Heart left ventricle (tissue), 16 donors: ENCODE results near the gene HMG20B. TPM values are rescaled to one million over a fixed set of nuclear protein-coding genes. Genes with fewer than 3 reads are reported as not detected.

Experiments used
- ATAC-seq, 4 donors: fragments of 200-7000 bp; cut with Tn5 transposase; one replicate each; pipeline ENCODE4 v1.9.1; 2020 to 2022; ENCODE audit warnings: moderate library complexity in 4 of 4, mild to moderate bottlenecking in 3 of 4, moderate number of reproducible peaks in 1 of 4
- DNase-seq, 5 donors: peaks; one replicate each; pipeline ENCODE4 v3.0.0-alpha.2; 2020
- H3K27ac ChIP-seq, 12 donors: fragments of 200-600 bp; sonication (generic) in 4 of 12; one replicate each; pipeline versions ENCODE4 v1.5.0 to v1.8.0; 2016 to 2022; ENCODE audit warnings: mild to moderate bottlenecking in 2 of 12
- H3K27me3 ChIP-seq, 9 donors: fragments of 200-600 bp; sonication (generic) in 2 of 9; one replicate each; pipeline versions ENCODE4 v1.5.1 to v1.8.0; 2016 to 2022; ENCODE audit warnings: mild to moderate bottlenecking in 3 of 9
- H3K36me3 ChIP-seq, 9 donors: fragments of 200-600 bp; sonication (generic) in 2 of 9; one replicate each; pipeline versions ENCODE4 v1.5.0 to v1.8.0; 2018 to 2022; ENCODE audit warnings: mild to moderate bottlenecking in 2 of 9
- H3K4me1 ChIP-seq, 12 donors: fragments of 200-600 bp; sonication (generic) in 4 of 12; one replicate each; pipeline versions ENCODE4 v1.5.0 to v1.8.0; 2016 to 2022; ENCODE audit warnings: mild to moderate bottlenecking in 3 of 12
- H3K4me3 ChIP-seq, 12 donors: fragments of 200-600 bp; sonication (generic) in 4 of 12; one replicate each; pipeline versions ENCODE4 v1.5.0 to v1.8.0; 2017 to 2022; ENCODE audit warnings: mild to moderate bottlenecking in 9 of 12, moderate library complexity in 4 of 12
- H3K9me3 ChIP-seq, 12 donors: fragments of 200-600 bp; sonication (generic) in 4 of 12; one replicate each; pipeline versions ENCODE4 v1.5.0 to v1.8.0; 2016 to 2022; ENCODE audit warnings: mild to moderate bottlenecking in 1 of 12
- POLR2A ChIP-seq, 2 donors: fragments of 450-650 bp; IDR thresholded peaks; one replicate each; pipeline ENCODE4 v1.6.1; 2017; ENCODE audit warnings: antibody characterized with exemption in 2 of 2, mild to moderate bottlenecking in 2 of 2, moderate library complexity in 2 of 2
- WGBS, 4 donors: extraction: QIAGEN DNeasy Blood & Tissue Kit in 2 of 4; methylation state at CpG; one replicate each; pipeline versions ENCODE4 v1.1.5 to v1.1.7; 2013 to 2018; 5-methylcytosine and 5-hydroxymethylcytosine counted together
- intact Hi-C, 10 donors: fragments of 100-400 bp; cut with DNase I; formaldehyde crosslinking; loops; one replicate each; pipeline versions ENCODE4 v1.11.1 to v1.14.2; 2022
- polyA plus RNA-seq, 2 donors: library from polyadenylated mRNA; stranded (reverse); fragments of 200-250 nt; gene quantifications; one replicate each; pipeline ENCODE4 v1.2.3, GENCODE V29; 2013
- total RNA-seq, 9 donors: library from RNA; depleted of rRNA in 2 of 9; stranded (reverse); fragments of >200 nt in 2 of 9; fragmentation: NEBNext Ultra II Directional in 3 of 9; extraction: Animal tissue kit (Norgen Biotek cat#: 25700) in 3 of 9; gene quantifications; one replicate each; pipeline versions ENCODE4 v1.1.0 to v1.2.4, GENCODE V29; 2016 to 2023
- TF ChIP-seq, protein P1 (sequence below), 12 donors: fragments of 200-600 bp; sonication (generic) in 4 of 12; IDR thresholded peaks; one replicate each; pipeline versions ENCODE4 v1.5.0 to v1.8.0; 2018 to 2022; ENCODE audit warnings: antibody characterized with exemption in 12 of 12, mild to moderate bottlenecking in 5 of 12
- donor health status: ischemic (EF 13 %, LVEDD 7.1; RV severe dilation, severe dysfunction).
- donor health status: healthy with polysubstance abuse.
- donor health status: DM: no; HTN: yes; CAD: no.
- donor health status: DM: no; HTN: no; CAD: no.
- donor health status: ischemic (EF 25% LVEDD 6.9; RV normal size, moderate dysfunction).
- donor health status: ischemic (EF 25% LVEDD 5.7; RV mildly dilated, moderate dysfunction).
- donor health status: healthy.
- donor health status: DM: yes; HTN: yes; CAD: no.
- donor health status: ischemic (EF 35%, LVEDD 5.7; RV mildly dilated, moderate dysfunction).
- donor health status: nonischemic (EF 11% LVEDD 7.7; RV severe dilation, severe dysfunction).
- donor health status: DM: yes; HTN: yes; CAD: no.
- donor health status: PGD.
- donor health status: ischemic (EF 29% LVEDD 5.4; RV normal size, mild dysfunction).
- donor health status: nonischemic (EF 23%, LVEDD 6.1; RV moderate dilation, normal function).

The HMG20B gene
- total and polyA plus RNA-seq, 11 donors: 24.8 to 68.6 (median 42.1) TPM

DNA sequence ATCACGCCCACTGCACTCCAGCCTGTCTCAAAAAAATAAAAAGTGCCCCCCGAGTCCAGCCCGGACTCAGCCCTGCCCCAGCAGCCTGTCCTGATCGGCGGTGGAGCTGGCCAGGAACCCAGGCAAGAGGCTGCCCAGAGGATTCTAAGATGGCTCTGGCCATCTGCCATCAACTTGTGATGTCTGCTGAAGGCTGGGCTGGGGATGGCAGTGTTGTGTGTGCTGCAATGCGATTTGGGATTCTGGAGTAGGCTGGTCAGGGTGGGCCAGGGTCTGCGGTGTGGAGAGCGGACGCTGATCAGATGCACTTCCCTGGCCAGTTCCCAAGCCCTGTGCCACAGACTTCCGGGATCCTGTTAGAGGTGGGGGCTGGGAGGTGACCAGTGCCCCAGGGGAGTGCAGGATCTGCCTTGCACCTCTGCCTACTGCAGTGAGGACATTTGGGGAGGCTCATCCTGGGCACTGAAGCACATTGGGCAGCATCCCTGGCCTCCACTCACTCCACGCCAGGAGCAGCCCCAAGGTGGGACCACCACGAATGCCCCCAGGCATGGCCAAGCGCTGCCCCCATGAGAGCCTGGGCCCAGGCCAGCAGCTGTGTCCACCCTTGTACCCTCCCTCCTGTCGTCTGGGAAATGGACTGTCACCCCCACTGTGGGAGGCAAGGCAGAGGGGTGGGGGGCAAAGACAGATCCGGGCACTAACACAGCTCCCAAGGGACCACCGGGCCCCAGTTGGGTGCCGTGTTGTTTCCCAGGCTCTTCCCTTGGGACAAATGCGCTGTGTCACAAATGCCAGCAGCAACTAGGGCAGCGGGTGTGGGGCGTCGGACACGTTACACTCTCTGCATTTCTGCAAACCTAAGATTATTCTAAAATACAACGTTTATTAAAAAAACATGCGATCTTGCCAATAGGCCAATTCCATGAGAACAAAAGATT is 37.3 kb downstream of the HMG20B start:
- no peaks in the 10 kb centered on the region for H3K9me3 ChIP-seq
- DNase-seq (peak in 2 of 5 donors; percentile 14 to 33), ATAC-seq (no peak)
- H3K36me3 ChIP-seq: peaks cover 0 to 36% (median 18%) of the 10 kb centered on the region in 9 donors
- peaks cover 5 to 51% (median 37%) of the 10 kb centered on the region in 12 donors for H3K4me1 ChIP-seq
- H3K27me3 ChIP-seq: peaks cover 0 to 11% (median 0%) of the 10 kb centered on the region in 9 donors
- TF ChIP-seq, protein P1, sequence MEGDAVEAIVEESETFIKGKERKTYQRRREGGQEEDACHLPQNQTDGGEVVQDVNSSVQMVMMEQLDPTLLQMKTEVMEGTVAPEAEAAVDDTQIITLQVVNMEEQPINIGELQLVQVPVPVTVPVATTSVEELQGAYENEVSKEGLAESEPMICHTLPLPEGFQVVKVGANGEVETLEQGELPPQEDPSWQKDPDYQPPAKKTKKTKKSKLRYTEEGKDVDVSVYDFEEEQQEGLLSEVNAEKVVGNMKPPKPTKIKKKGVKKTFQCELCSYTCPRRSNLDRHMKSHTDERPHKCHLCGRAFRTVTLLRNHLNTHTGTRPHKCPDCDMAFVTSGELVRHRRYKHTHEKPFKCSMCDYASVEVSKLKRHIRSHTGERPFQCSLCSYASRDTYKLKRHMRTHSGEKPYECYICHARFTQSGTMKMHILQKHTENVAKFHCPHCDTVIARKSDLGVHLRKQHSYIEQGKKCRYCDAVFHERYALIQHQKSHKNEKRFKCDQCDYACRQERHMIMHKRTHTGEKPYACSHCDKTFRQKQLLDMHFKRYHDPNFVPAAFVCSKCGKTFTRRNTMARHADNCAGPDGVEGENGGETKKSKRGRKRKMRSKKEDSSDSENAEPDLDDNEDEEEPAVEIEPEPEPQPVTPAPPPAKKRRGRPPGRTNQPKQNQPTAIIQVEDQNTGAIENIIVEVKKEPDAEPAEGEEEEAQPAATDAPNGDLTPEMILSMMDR (IDR thresholded peaks at IDR 0.05): no peak
- TF ChIP-seq POLR2A (IDR thresholded peaks at IDR 0.05): no peak
- H3K4me3 ChIP-seq: no peak overlapping the region
- intact Hi-C loops: loop anchor here in 2 of 10 donors (10.0 kb wide), 2 partner anchors 55 to 305 kb away; partner anchors contain the start of gene MFSD12 (in 1 of the 2)
- 62 to 75% (median 67%) methylated on average over 18 to 24 of the region's 24 CpGs for WGBS, 4 donors
- peak overlapping the region; percentile 36 to 97 (median 87) for H3K27ac ChIP-seq

DNA sequence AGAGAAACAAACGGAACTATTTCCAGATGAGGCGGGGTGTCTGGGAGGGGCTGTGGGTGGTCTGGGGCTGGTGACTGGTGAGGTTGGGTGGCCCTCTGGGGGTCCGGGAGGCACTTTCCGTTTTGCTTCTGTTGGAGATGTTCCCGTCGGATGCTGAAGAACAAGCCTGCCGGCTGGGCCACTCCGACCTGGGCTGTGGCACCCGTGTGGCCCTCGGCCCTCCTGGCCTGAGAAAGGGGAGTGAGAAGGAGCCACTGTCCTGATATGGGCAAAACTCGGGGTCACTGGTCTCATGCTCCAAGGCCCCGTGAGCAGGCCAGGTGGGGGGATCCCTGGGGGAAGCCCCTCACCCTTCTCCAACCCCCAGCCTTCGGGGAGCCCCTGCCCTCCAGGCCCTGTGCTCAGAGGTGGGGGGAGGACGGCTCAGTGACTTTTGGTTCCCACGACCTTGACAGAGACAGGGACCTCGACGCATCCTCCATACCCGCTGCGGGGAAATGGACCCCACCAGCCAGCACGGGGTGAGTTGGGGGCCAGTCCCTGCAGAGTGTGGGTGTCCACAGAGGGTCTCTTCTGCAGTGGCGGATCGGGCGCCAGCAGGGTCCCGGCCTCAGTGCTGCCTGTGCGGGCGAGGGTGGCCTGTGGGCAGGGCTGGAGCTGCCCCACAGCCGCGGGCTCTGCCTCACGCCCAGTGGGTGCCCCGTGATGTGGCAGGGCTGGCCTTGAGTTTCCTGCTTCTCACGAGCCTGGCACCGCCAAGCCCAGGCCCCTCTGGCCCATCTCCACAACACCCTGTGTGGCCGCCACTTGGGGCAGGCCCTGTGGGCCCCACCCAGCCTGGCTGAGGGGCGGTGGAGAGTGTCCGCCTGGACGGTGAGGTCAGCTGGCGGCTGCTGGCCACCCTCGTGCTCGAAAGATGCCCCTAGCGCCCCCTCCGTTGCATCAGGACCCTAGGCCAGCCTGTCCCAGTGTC is 38.3 kb downstream of the HMG20B start:
- ATAC-seq: no peak

DNA sequence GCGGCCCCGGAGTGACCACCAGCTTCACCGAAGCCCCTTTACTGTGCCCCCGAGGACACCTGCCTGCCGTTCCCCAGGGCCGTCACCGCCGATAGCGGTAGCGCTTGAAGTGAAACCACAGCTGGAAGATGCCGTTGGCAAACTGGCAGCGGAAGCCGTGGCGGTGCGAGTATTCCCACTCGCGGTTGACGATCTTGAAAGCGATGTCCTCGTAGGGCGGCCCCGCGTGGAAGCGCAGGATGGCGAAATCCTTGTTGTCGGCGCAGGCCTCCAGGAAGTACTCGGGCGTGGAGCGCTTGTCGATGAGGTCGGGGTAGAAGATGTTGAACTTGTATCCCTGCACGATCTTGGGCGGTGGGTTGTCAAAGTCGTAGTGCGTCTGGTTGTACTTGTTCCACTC is 39.1 kb downstream of the HMG20B start:
- DNase-seq: peak in 1 of 5 donors; percentile 57
- no peak for ATAC-seq
- Histone ChIP-seq H3K27me3 (peaks cover 0 to 4% (median 0%) of the 10 kb centered on the region in 9 donors), H3K36me3 (peaks cover 0 to 48% (median 24%) of the 10 kb centered on the region in 9 donors), H3K27ac (no peak overlapping the region), H3K9me3 (no peaks in the 10 kb centered on the region), H3K4me3 (no peak overlapping the region), H3K4me1 (peaks cover 5 to 37% (median 25%) of the 10 kb centered on the region in 12 donors)
- WGBS, 4 donors: 92 to 97% (median 96%) methylated on average over 35 to 36 of the region's 36 CpGs
- intact Hi-C loops: loop anchor here in 2 of 10 donors (10.0 kb wide), 2 partner anchors 57 to 307 kb away; partner anchors contain the start of gene MFSD12 (in 1 of the 2)
- TF ChIP-seq, protein P1 (IDR thresholded peaks at IDR 0.05): no peak
- TF ChIP-seq POLR2A (IDR thresholded peaks at IDR 0.05): no peak

More for the DNA sequence above, 38.3 kb downstream of the HMG20B start:
- H3K9me3 ChIP-seq: no peaks in the 10 kb centered on the region
- DNase-seq: peak in 2 of 5 donors; percentile 13 to 49
- TF ChIP-seq, protein P1 (IDR thresholded peaks at IDR 0.05): no peak
- TF ChIP-seq POLR2A (IDR thresholded peaks at IDR 0.05): no peak
- intact Hi-C loops: loop anchor here in 2 of 10 donors (10.0 kb wide), 2 partner anchors 56 to 306 kb away; partner anchors contain the start of gene MFSD12 (in 1 of the 2)
- H3K27me3 ChIP-seq: peaks cover 0 to 11% (median 0%) of the 10 kb centered on the region in 9 donors
- H3K27ac ChIP-seq: peak overlapping the region in 10 of 12 donors; percentile 57 to 97 (median 86)
- H3K4me3 ChIP-seq: no peak overlapping the region
- peaks cover 5 to 44% (median 33%) of the 10 kb centered on the region in 12 donors for H3K4me1 ChIP-seq
- WGBS, 4 donors: 79 to 88% (median 82%) methylated on average over 19 to 41 of the region's 41 CpGs
- H3K36me3 ChIP-seq: peaks cover 0 to 42% (median 21%) of the 10 kb centered on the region in 9 donors
